ENCODE measurements around the gene SH2B3. TPM values are rescaled to one million over a fixed set of nuclear protein-coding genes. Genes with fewer than 3 reads are reported as not detected.

The SH2B3 gene
- total and polyA plus RNA-seq, 2 of the 13 experiments (the other 11 are each of a cell fraction or from before 2014, with no cell fraction given): 6.8 to 6.9 TPM

DNA sequence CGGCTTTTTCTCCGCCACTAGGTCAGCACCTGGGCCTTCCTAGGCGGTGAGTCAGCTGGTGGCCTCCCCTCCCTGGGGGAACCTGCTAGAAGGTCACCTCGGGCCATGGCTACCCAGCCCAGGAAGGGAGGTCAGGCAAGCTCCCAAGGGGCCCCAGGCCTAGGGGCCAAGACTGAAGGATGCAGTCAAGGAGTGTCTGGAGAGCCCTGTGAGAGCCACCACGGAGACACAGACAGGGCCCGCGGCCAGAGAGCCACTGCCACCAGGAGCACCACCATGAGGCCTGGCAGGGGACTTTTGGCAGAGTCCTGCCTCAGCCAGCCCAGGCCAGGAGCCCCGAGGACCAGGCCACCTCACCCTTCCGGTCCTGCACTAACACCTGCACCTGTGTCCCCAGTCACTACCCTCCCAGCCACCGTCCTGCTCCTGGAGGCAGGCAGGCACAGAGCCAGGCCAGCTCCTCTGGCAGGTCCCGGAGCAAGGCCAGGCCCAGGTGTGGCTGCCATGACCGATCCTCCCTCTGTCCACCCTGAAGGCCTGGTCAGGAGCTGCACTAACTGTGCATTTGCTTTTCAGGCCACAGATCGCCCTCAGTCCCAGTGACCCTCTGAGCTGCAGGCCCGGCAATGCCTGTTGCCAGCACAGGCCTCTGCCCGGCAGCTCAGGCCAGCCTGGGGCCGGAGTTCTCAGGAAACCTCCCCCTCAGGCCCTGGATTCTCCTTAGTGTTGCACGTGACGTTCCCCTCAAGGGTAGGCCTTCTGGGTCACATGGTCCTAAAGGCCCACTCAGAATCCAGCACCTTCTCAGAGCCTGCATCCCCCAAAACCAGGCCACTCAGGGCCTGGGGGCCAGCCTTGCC is 43.8 kb upstream of the SH2B3 start (continued):
- TF ChIP-seq, protein P1, sequence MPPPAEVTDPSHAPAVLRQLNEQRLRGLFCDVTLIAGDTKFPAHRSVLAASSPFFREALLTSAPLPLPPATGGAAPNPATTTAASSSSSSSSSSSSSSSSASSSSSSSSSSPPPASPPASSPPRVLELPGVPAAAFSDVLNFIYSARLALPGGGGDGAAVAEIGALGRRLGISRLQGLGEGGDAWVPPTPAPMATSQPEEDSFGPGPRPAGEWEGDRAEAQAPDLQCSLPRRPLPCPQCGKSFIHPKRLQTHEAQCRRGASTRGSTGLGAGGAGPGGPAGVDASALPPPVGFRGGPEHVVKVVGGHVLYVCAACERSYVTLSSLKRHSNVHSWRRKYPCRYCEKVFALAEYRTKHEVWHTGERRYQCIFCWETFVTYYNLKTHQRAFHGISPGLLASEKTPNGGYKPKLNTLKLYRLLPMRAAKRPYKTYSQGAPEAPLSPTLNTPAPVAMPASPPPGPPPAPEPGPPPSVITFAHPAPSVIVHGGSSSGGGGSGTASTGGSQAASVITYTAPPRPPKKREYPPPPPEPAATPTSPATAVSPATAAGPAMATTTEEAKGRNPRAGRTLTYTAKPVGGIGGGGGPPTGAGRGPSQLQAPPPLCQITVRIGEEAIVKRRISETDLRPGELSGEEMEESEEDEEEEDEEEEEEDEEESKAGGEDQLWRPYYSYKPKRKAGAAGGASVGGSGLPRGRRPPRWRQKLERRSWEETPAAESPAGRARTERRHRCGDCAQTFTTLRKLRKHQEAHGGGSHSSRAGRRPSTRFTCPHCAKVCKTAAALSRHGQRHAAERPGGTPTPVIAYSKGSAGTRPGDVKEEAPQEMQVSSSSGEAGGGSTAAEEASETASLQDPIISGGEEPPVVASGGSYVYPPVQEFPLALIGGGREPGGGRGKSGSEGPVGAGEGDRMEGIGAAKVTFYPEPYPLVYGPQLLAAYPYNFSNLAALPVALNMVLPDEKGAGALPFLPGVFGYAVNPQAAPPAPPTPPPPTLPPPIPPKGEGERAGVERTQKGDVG (CRISPR knock-in tag; IDR thresholded peaks at IDR 0.05; ENCODE audit: borderline replicate concordance): peak; percentile 66; the same call in 1 of the 2 replicates
- TF ChIP-seq ZSCAN29 (CRISPR knock-in tag; conservative IDR thresholded peaks at IDR 0.05) (no peak), TCF7L2 (IDR thresholded peaks at IDR 0.05; ENCODE audit: low read depth, low read length) (no peak), GABPA (IDR thresholded peaks at IDR 0.05; ENCODE audit: low read depth, low read length) (no peak), GABPA (CRISPR knock-in tag; IDR thresholded peaks at IDR 0.05; ENCODE audit: low read depth) (no peak), STAG1 (CRISPR knock-in tag; IDR thresholded peaks at IDR 0.05) (no peak), ZFP36L1 (CRISPR knock-in tag; IDR thresholded peaks at IDR 0.05) (no peak), ZEB1 (IDR thresholded peaks at IDR 0.05; ENCODE audit: insufficient replicate concordance, low read depth) (peak; percentile 28), ZNF230 (CRISPR knock-in tag; IDR thresholded peaks at IDR 0.05) (no peak), U2AF2 (IDR thresholded peaks at IDR 0.05; ENCODE audit: low read depth, low read length) (no peak), RFX5 (IDR thresholded peaks at IDR 0.05; ENCODE audit: low read depth, low read length) (no peak), POLR2A (IDR thresholded peaks at IDR 0.05; ENCODE audit: insufficient read depth in 1 of 2, low read depth in 2 of 2, low read length in 2 of 2) (peak in 1 of 2 experiments; percentile 18; a peak in 1 of 4 replicates), YEATS4 (CRISPR knock-in tag; IDR thresholded peaks at IDR 0.05; ENCODE audit: borderline replicate concordance) (no peak), ZNF143 (CRISPR knock-in tag; IDR thresholded peaks at IDR 0.05) (no peak)
- TF ChIP-seq, protein P2, sequence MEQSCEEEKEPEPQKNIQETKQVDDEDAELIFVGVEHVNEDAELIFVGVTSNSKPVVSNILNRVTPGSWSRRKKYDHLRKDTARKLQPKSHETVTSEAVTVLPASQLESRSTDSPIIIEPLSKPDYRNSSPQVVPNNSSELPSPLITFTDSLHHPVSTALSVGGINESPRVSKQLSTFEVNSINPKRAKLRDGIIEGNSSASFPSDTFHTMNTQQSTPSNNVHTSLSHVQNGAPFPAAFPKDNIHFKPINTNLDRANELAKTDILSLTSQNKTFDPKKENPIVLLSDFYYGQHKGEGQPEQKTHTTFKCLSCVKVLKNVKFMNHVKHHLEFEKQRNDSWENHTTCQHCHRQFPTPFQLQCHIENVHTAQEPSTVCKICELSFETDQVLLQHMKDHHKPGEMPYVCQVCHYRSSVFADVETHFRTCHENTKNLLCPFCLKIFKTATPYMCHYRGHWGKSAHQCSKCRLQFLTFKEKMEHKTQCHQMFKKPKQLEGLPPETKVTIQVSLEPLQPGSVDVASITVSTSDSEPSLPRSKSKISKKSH (CRISPR knock-in tag; IDR thresholded peaks at IDR 0.05; ENCODE audit: borderline replicate concordance): no peak
- TF ChIP-seq, protein P3, sequence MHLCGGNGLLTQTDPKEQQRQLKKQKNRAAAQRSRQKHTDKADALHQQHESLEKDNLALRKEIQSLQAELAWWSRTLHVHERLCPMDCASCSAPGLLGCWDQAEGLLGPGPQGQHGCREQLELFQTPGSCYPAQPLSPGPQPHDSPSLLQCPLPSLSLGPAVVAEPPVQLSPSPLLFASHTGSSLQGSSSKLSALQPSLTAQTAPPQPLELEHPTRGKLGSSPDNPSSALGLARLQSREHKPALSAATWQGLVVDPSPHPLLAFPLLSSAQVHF (CRISPR knock-in tag; IDR thresholded peaks at IDR 0.05): no peak
- TF ChIP-seq, protein P4, sequence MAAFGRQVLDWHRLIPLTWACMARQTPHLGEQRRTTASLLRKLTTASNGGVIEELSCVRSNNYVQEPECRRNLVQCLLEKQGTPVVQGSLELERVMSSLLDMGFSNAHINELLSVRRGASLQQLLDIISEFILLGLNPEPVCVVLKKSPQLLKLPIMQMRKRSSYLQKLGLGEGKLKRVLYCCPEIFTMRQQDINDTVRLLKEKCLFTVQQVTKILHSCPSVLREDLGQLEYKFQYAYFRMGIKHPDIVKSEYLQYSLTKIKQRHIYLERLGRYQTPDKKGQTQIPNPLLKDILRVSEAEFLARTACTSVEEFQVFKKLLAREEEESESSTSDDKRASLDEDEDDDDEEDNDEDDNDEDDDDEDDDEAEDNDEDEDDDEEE (CRISPR knock-in tag; IDR thresholded peaks at IDR 0.05): no peak
- TF ChIP-seq, protein P5, sequence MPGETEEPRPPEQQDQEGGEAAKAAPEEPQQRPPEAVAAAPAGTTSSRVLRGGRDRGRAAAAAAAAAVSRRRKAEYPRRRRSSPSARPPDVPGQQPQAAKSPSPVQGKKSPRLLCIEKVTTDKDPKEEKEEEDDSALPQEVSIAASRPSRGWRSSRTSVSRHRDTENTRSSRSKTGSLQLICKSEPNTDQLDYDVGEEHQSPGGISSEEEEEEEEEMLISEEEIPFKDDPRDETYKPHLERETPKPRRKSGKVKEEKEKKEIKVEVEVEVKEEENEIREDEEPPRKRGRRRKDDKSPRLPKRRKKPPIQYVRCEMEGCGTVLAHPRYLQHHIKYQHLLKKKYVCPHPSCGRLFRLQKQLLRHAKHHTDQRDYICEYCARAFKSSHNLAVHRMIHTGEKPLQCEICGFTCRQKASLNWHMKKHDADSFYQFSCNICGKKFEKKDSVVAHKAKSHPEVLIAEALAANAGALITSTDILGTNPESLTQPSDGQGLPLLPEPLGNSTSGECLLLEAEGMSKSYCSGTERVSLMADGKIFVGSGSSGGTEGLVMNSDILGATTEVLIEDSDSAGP (CRISPR knock-in tag; IDR thresholded peaks at IDR 0.05; ENCODE audit: borderline replicate concordance): peak; percentile 56; the same call in 1 of the 2 replicates
- TF ChIP-seq, protein P6, sequence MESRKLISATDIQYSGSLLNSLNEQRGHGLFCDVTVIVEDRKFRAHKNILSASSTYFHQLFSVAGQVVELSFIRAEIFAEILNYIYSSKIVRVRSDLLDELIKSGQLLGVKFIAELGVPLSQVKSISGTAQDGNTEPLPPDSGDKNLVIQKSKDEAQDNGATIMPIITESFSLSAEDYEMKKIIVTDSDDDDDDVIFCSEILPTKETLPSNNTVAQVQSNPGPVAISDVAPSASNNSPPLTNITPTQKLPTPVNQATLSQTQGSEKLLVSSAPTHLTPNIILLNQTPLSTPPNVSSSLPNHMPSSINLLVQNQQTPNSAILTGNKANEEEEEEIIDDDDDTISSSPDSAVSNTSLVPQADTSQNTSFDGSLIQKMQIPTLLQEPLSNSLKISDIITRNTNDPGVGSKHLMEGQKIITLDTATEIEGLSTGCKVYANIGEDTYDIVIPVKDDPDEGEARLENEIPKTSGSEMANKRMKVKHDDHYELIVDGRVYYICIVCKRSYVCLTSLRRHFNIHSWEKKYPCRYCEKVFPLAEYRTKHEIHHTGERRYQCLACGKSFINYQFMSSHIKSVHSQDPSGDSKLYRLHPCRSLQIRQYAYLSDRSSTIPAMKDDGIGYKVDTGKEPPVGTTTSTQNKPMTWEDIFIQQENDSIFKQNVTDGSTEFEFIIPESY (CRISPR knock-in tag; IDR thresholded peaks at IDR 0.05): peak; percentile 42; the same call in 1 of the 2 replicates

Data from HepG2 (cell line).